H9 (cell line): ENCODE results near the gene SNRPA1. TPM values are rescaled to one million over a fixed set of nuclear protein-coding genes. Genes with fewer than 3 reads are reported as not detected.

ENCODE experiments used
- DNase-seq: peaks from one replicate; pipeline ENCODE4 v3.0.0-alpha.2; 2017
- H2AFZ ChIP-seq: one replicate; pipeline ENCODE4 v1.6.1; 2013; ENCODE audit warnings: mild to moderate bottlenecking, low read length, control low read depth, moderate library complexity
- H2AK5ac ChIP-seq: 2 replicates; pipeline ENCODE4 v1.6.1; 2013; ENCODE audit warnings: low read length, control low read depth, mixed read lengths; ENCODE audit not compliant: insufficient read length
- H2BK120ac ChIP-seq: one replicate; pipeline ENCODE4 v1.6.1; 2013; ENCODE audit warnings: low read depth, mild to moderate bottlenecking, low read length, control low read depth, inconsistent platforms; ENCODE audit not compliant: poor library complexity, severe bottlenecking
- H2BK12ac ChIP-seq: 2 replicates; pipeline ENCODE4 v1.6.1; 2013; ENCODE audit warnings: low read length, control low read depth, mixed read lengths, low read depth; ENCODE audit not compliant: insufficient read length
- H2BK15ac ChIP-seq: 2 replicates; pipeline ENCODE4 v1.6.1; 2013; ENCODE audit warnings: low read depth, low read length, control low read depth
- H2BK20ac ChIP-seq: one replicate; pipeline ENCODE4 v1.6.1; 2013; ENCODE audit warnings: low read depth, mild to moderate bottlenecking, low read length, control low read depth, inconsistent platforms; ENCODE audit not compliant: poor library complexity, severe bottlenecking
- H2BK5ac ChIP-seq: 2 replicates; pipeline ENCODE4 v1.6.1; 2013; ENCODE audit warnings: low read length, control low read depth, mixed read lengths; ENCODE audit not compliant: insufficient read length
- H3K14ac ChIP-seq: 2 replicates; pipeline ENCODE4 v1.6.1; 2013; ENCODE audit warnings: low read length, control low read depth; ENCODE audit not compliant: insufficient read depth
- H3K18ac ChIP-seq: 2 replicates; pipeline ENCODE4 v1.6.1; 2013; ENCODE audit warnings: low read depth, mild to moderate bottlenecking, mixed read lengths, low read length, control low read depth; ENCODE audit not compliant: insufficient read length
- H3K23ac ChIP-seq: 2 replicates; pipeline ENCODE4 v1.6.1; 2013; ENCODE audit warnings: low read length, control low read depth, mixed read lengths, low read depth; ENCODE audit not compliant: insufficient read length
- H3K23me2 ChIP-seq: 2 replicates; pipeline ENCODE4 v1.6.1; 2013; ENCODE audit warnings: low read depth, mild to moderate bottlenecking, mixed read lengths, low read length, control low read depth; ENCODE audit not compliant: insufficient read length, poor library complexity, severe bottlenecking
- H3K27ac ChIP-seq: 2 replicates; pipeline ENCODE4 v1.5.1; 2013; ENCODE audit warnings: low read length, control low read depth, mixed read lengths, low read depth; ENCODE audit not compliant: insufficient read length
- H3K27me3 ChIP-seq: 2 replicates; pipeline ENCODE4 v1.6.1; 2013; ENCODE audit warnings: low read length, control low read depth, inconsistent platforms; ENCODE audit not compliant: insufficient read depth
- H3K4ac ChIP-seq: 2 replicates; pipeline ENCODE4 v1.6.1; 2013; ENCODE audit warnings: low read depth, mild to moderate bottlenecking, control low read depth, inconsistent platforms, low read length, moderate library complexity
- H3K4me1 ChIP-seq: 2 replicates; pipeline ENCODE4 v1.6.1; 2013; ENCODE audit warnings: low read length, control low read depth, inconsistent platforms; ENCODE audit not compliant: insufficient read depth
- H3K4me2 ChIP-seq: 2 replicates; pipeline ENCODE4 v1.6.1; 2013; ENCODE audit warnings: low read length, control low read depth, mixed read lengths; ENCODE audit not compliant: insufficient read length, insufficient read depth
- H3K56ac ChIP-seq: 2 replicates; pipeline ENCODE4 v1.6.1; 2013; ENCODE audit warnings: low read depth, mild to moderate bottlenecking, mixed read lengths, low read length, control low read depth; ENCODE audit not compliant: insufficient read length
- H3K79me1 ChIP-seq: 2 replicates; pipeline ENCODE4 v1.6.1; 2013; ENCODE audit warnings: low read depth, mild to moderate bottlenecking, moderate library complexity, low read length, control low read depth, inconsistent platforms; ENCODE audit not compliant: insufficient read depth, poor library complexity, severe bottlenecking
- H3K79me2 ChIP-seq: 2 replicates; pipeline ENCODE4 v1.6.1; 2013; ENCODE audit warnings: low read length, control low read depth, inconsistent platforms; ENCODE audit not compliant: insufficient read depth
- H3K9ac ChIP-seq: 2 replicates; pipeline ENCODE4 v1.6.1; 2013; ENCODE audit warnings: low read length, control low read depth, mixed read lengths; ENCODE audit not compliant: insufficient read length; ENCODE audit errors: extremely low read depth
- H3K9me3 ChIP-seq: one replicate; pipeline ENCODE4 v1.6.1; 2013; ENCODE audit warnings: low read depth, low read length, inconsistent platforms; ENCODE audit not compliant: control insufficient read depth
- H3T11ph ChIP-seq: one replicate; pipeline ENCODE4 v1.6.1; 2013; ENCODE audit warnings: mild to moderate bottlenecking, low read length, control low read depth, inconsistent platforms
- H4K20me1 ChIP-seq: one replicate; pipeline ENCODE4 v1.6.1; 2013; ENCODE audit not compliant: control insufficient read depth, insufficient read length, insufficient read depth
- H4K5ac ChIP-seq: 2 replicates; pipeline ENCODE4 v1.6.1; 2013; ENCODE audit warnings: low read depth, mild to moderate bottlenecking, mixed read lengths, low read length, control low read depth; ENCODE audit not compliant: insufficient read length
- H4K8ac ChIP-seq: replicated peaks from 2 replicates; pipeline ENCODE4 v1.6.1; 2013; ENCODE audit warnings: low read length, control low read depth, mixed read lengths, low read depth; ENCODE audit not compliant: insufficient read length
- H4K91ac ChIP-seq: 2 replicates; pipeline ENCODE4 v1.6.1; 2013; ENCODE audit warnings: low read depth, mild to moderate bottlenecking, moderate library complexity, mixed read lengths, low read length, control low read depth; ENCODE audit not compliant: insufficient read length
- H3K27ac Mint-ChIP-seq, 3 experiments: 2 replicates in 2 of 3; 3 replicates in 1 of 3; pipeline ENCODE4 v1.8.0; 2020 to 2021; ENCODE audit warnings: mixed read lengths in 3 of 3, mild to moderate bottlenecking in 1 of 3, moderate library complexity in 1 of 3
- H3K27me3 Mint-ChIP-seq: 2 replicates; pipeline ENCODE4 v1.8.0; 2021; ENCODE audit warnings: low read depth, mild to moderate bottlenecking, moderate library complexity, mixed read lengths
- H3K36me3 Mint-ChIP-seq, 3 experiments: 2 replicates in 2 of 3; 3 replicates in 1 of 3; pipeline ENCODE4 v1.8.0; 2020 to 2021; ENCODE audit warnings: low read depth in 3 of 3, mixed read lengths in 3 of 3; ENCODE audit not compliant: insufficient read depth in 1 of 3
- H3K4me1 Mint-ChIP-seq, 2 experiments: 2 replicates each; pipeline ENCODE4 v1.8.0; 2020; ENCODE audit warnings: mixed read lengths in 2 of 2
- H3K4me3 Mint-ChIP-seq, 2 experiments: 2 replicates in 1 of 2; 3 replicates in 1 of 2; pipeline ENCODE4 v1.8.0; 2020 to 2021; ENCODE audit warnings: mild to moderate bottlenecking in 2 of 2, mixed read lengths in 2 of 2, moderate library complexity in 1 of 2
- H3K9me3 Mint-ChIP-seq, 2 experiments: 2 replicates in 1 of 2; 3 replicates in 1 of 2; pipeline ENCODE4 v1.8.0; 2020; ENCODE audit warnings: mild to moderate bottlenecking in 2 of 2, mixed read lengths in 2 of 2, moderate library complexity in 1 of 2
- CTCF ChIP-seq: fragments of 200-600 bp; sonication (generic); conservative IDR thresholded peaks from 3 replicates; pipeline ENCODE4 v1.8.0; 2021; ENCODE audit warnings: antibody characterized with exemption, mild to moderate bottlenecking
- WGBS: extraction: QIAGEN DNeasy Blood & Tissue Kit; methylation state at CpG from one replicate; pipeline ENCODE4 v1.1.7; 2013; ENCODE audit warnings: missing lambda C conversion rate, low lambda C conversion rate, mixed read lengths; ENCODE audit not compliant: insufficient read length; ENCODE audit errors: extremely low coverage; 5-methylcytosine and 5-hydroxymethylcytosine counted together
- total RNA-seq: library from RNA; stranded (reverse); gene quantifications from 2 replicates; pipeline ENCODE4 v1.2.1, GENCODE V29; 2021

SNRPA1 gene
- total RNA-seq, 1 experiment from 2014 or later: 145 TPM

- H3K4ac ChIP-seq: no peak overlapping the region
- no peak overlapping the region for H3K4me3 Mint-ChIP-seq
- TF ChIP-seq CTCF: no peak
- no peaks in the 10 kb centered on the region for H3K79me2 ChIP-seq
- H3K9ac ChIP-seq: no peak overlapping the region
- no peak overlapping the region for H3K18ac ChIP-seq
- H4K91ac ChIP-seq: no peak overlapping the region
- no peaks in the 10 kb centered on the region for H3K36me3 Mint-ChIP-seq
- H3K27ac ChIP-seq: no peak overlapping the region
- DNase-seq: no peak
- no peak overlapping the region for H2AK5ac ChIP-seq
- H2BK12ac ChIP-seq: no peak overlapping the region
- no peak overlapping the region for H2BK15ac ChIP-seq
- H3K27ac Mint-ChIP-seq: no peak overlapping the region
- H3K23me2 ChIP-seq: no peaks in the 10 kb centered on the region
- no peak overlapping the region for H4K5ac ChIP-seq
- H2BK20ac ChIP-seq: no peak overlapping the region
- H3K56ac ChIP-seq: no peak overlapping the region
- no peak overlapping the region for H3K23ac ChIP-seq
- no peak overlapping the region for H2AFZ ChIP-seq
- peaks cover 2 to 3% of the 10 kb centered on the region in 2 experiments; a peak in 3 of 4 replicates for H3K4me1 Mint-ChIP-seq
- no peaks in the 10 kb centered on the region for H4K20me1 ChIP-seq
- no peak overlapping the region for H4K8ac ChIP-seq
- no peak overlapping the region for H3T11ph ChIP-seq
- H3K79me1 ChIP-seq: no peaks in the 10 kb centered on the region
- no peak overlapping the region; the same call in 1 of the 2 replicates for H3K14ac ChIP-seq
- H3K27me3 Mint-ChIP-seq: peaks cover 20% of the 10 kb centered on the region
- no peaks in the 10 kb centered on the region; a peak in 1 of 5 replicates for H3K9me3 Mint-ChIP-seq
- H3K4me1 ChIP-seq: no peaks in the 10 kb centered on the region
- no peak overlapping the region for H2BK5ac ChIP-seq
- H3K9me3 ChIP-seq: no peaks in the 10 kb centered on the region
- H3K4me2 ChIP-seq: no peak overlapping the region
- H3K27me3 ChIP-seq: no peaks in the 10 kb centered on the region
- no CpG with 5 or more reads among the region's 10 CpGs for WGBS
- H2BK120ac ChIP-seq: no peak overlapping the region
Measured at GRCh38 chr15:101315736-101316135, 20.7 kb upstream of the SNRPA1 start.
